ENCODE results near the gene S100B.

Gene S100B

DNA sequence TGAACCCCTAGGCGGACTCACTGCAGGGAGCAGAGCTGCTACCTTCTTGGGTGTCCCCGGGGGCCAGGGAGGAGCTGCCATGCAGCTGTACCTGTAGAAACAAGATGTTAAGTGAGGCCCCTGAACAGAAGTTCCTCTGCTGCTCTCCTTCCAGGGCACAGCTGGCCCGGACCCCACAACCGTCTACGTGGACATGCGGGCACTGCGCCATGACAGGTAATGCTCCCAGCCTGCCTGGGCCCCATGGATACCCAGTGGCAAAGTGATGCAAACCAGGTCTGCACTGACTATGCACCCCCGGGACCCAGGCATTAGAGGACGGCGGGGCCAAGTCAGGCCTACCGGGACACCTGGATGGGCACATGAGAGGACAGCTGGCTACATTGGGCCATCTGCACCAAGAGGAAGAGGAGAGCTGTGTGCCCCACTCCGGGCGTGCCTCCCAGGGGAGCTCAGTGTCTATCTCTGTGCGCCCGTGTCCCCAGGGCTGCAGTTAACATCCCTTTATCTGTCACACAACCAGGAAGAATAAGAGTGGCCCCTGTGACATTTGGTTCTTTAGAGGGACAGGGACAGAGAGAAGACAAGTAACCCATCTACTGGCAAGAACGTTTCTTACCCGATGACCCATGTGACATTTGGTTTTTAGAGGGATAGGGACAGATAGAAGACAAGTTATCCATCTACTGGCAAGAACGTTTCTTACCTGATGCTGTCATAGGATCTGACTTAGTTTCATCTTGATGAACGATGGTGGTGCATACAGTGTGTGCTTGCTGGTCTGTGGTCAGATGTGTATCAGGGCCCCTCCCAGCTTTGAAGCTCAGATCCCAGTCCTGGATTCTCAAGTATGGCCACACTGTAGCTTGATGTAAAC is 44.1 kb downstream of the S100B start:
- no peak for DNase-seq (ENCODE audit: low read depth)

DNA sequence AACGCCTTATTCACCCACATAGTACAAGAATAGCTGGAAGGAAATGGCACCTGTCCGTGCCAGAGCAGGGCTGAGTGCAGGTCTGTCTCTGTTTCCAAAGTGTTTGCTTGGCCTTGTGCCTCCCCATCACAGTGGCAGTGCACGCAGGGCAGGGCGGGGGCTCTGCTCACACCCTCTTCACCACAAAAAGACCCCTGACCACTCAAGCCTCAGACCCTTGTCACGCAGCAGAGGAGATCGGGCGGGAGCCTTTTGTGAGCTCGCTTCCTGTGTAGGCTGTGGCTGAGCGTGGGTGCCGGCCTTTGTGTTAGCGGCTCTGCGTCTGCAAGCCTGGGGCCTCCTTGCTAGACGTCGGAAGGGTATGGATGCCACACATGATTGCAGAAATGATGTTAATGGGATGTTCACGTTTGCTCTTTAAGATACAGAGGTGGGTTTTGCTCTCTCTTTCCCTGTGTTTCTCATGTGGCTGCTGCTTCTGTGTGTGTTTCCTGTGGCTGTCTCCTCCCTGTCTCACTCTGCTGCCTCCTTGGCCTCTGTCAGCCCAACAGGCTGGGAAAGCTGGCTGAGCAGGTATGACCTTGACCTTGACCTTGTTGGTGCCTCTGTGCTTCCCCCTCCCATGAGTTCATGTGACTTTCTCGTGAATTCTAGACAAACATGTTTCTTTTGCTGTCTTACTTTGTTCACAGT is 45.4 kb downstream of the S100B start:
- DNase-seq (ENCODE audit: low read depth): no peak

GRCh38 chr21:46557919-46558392 is 46.9 kb downstream of the S100B start:
- DNase-seq (ENCODE audit: low read depth): no peak

- DNase-seq (ENCODE audit: low read depth): no peak
Observed at GRCh38 chr21:46557469-46557868, 47.4 kb downstream of the S100B start.

DNA sequence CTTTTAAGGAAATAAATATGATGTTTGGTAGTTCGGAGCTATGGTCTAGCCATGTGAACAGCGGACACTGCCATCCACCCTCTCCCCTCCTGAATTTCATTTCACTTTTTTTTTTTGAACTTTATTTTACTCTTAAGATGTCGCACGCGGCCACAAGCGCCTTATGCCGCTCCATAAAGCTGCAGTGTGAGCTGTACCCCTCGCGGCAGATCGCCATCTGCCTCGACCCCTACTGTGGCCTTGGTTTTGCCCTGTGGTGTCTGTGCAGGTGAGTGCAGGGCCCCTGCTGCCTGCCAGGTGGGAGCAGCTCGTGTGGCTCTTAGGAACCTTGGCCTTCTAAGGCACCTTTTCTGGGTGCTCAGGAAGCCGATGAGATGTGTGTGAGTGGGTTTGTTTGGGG is 48.1 kb downstream of the S100B start:
- no peak for DNase-seq (ENCODE audit: low read depth)

GRCh38 chr21:46555678-46556077 is 49.2 kb downstream of the S100B start:
- DNase-seq (ENCODE audit: low read depth): no peak

DNA sequence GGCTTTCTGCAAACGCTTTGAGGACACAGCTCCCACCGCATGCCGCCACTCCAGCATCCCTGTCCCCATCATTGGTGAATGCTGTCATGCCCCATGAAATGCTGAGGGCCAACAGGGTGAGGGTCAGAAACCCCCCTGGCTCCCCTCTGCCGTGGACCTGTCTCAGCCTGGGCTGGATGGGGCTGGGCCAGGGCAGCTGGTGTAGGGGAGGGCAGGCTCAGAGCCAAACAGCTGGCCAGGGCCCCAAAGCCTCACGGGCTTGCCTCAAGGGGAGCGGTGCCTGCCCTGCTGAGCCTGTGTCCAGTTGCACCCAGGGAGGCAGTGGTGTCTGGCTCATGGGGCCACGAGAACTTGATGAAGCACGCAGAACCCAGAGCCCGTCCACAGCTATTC is 49.7 kb downstream of the S100B start:
- DNase-seq (ENCODE audit: low read depth): no peak

DNA sequence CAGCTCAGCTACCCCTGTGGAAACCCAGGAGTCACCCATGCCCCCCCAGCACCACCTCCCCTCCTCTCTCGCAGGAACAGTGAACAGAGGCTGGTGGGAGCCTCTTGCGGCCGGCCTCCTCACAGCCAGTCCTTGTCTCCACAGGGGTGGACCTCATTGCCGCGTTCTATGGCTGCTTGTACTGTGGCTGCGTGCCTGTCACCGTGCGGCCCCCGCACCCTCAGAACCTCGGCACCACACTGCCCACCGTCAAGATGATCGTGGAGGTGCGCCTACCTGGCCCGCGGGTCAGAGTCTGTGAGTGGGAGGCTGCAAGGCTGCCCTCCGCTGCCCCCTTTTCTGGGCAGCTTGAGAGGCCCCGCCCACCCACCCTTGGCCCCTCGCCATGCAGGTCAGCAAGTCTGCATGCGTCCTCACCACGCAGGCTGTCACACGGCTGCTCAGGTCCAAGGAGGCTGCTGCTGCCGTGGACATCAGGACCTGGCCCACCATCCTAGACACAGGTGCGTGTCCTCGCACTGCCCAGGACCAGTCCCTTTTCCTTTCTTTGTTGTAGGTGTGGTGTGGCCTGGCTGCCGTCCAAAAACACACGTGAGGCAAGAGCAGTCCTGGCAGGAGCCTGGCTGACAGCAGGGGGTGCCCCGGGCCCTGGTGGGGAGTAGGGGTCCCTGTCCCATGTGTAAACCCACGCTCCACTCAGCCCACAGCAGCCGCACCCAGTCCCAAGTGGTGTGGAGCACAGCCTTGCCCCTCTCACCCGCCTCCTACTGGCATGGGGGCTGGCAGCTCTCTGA is 50.3 kb downstream of the S100B start:
- no peak for DNase-seq (ENCODE audit: low read depth)

- no peak for DNase-seq (ENCODE audit: low read depth)
Observed at GRCh38 chr21:46553993-46554392, 50.9 kb downstream of the S100B start.

DNA sequence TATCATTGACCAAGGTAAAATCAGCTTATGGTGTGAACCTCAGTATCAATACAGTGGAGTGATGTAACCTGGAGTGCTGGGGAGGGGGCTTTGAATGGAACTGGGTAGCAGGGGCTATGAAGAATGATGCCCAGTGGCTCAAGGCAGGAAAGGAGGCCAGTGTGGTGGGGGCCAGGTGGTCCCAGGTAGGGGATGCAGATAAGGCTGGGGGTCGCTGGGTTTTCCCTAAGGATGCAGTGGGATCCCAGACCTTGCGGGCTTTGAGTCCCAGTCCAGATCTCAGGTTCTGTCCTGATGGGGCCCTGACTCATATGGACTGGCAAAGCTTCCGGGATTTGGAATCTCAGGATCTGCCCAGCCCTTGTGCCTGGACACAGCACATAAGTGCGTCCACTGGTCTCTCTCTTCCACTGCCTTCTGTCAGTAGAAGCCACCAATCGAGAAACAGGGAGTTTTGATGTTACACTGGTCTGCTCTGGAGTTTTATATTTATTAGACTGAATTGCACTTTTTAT is 52.0 kb downstream of the S100B start:
- DNase-seq (ENCODE audit: low read depth): no peak

GRCh38 chr21:46552274-46552673 is 52.6 kb downstream of the S100B start:
- DNase-seq (ENCODE audit: low read depth): no peak

- DNase-seq (ENCODE audit: low read depth): no peak
Observed at GRCh38 chr21:46551636-46552241, 53.1 kb downstream of the S100B start.

GRCh38 chr21:46550116-46550941 is 54.6 kb downstream of the S100B start:
- no peak for DNase-seq (ENCODE audit: low read depth)

DNA sequence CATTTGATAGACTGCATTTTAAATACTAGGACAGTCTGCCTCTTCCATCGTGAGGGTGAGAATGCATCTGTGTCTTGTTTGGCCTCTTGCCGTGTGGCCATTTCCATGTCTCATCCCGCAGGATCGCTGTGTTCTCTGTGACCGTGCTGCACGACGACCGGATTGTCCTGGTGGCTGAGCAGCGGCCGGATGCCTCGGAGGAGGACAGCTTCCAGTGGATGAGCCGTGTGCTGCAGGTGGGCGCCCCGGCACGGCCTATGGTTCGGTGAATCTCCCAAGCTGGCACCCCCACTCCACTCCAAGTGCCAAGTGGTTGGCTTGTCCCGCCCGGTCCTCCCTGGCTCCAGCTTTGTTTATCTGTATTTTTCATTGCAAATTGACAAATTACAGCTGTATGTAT is 55.2 kb downstream of the S100B start:
- DNase-seq (ENCODE audit: low read depth): no peak
